ENCODE data around the gene SCEL.

SCEL gene

DNA sequence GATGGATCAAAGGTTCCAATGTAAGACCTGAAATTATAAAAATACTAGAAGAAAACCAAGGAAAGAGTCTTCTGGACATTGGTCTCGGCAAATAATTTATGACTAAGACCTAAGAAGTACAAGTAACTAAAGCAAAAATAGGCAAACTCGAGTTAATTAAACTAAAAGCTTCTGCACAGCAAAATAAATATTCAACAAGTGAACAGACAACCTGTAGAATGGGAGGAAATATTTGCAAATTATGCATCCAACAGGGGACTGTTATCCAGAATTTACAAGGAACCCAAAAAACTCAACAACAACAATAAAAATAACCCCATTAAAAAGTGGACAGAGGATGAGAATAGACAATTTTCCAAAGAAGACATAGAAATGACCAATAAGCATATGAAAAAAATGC lies 152.3 kb downstream of the SCEL start:
- no peak for TF ChIP-seq POLR2AphosphoS5 (IDR thresholded peaks at IDR 0.05; ENCODE audit: low read depth, low read length)
- TF ChIP-seq SIN3A (IDR thresholded peaks at IDR 0.05; ENCODE audit: borderline replicate concordance, insufficient read depth, low read length): no peak
- no peak for TF ChIP-seq TAF1 (IDR thresholded peaks at IDR 0.05; ENCODE audit: borderline replicate concordance, insufficient read depth, low read length)
- TF ChIP-seq FOXP2 (optimal IDR thresholded peaks at IDR 0.05; ENCODE audit: borderline replicate concordance, extremely low read depth, extremely low read length, insufficient read depth): no peak
- TF ChIP-seq, protein P1, sequence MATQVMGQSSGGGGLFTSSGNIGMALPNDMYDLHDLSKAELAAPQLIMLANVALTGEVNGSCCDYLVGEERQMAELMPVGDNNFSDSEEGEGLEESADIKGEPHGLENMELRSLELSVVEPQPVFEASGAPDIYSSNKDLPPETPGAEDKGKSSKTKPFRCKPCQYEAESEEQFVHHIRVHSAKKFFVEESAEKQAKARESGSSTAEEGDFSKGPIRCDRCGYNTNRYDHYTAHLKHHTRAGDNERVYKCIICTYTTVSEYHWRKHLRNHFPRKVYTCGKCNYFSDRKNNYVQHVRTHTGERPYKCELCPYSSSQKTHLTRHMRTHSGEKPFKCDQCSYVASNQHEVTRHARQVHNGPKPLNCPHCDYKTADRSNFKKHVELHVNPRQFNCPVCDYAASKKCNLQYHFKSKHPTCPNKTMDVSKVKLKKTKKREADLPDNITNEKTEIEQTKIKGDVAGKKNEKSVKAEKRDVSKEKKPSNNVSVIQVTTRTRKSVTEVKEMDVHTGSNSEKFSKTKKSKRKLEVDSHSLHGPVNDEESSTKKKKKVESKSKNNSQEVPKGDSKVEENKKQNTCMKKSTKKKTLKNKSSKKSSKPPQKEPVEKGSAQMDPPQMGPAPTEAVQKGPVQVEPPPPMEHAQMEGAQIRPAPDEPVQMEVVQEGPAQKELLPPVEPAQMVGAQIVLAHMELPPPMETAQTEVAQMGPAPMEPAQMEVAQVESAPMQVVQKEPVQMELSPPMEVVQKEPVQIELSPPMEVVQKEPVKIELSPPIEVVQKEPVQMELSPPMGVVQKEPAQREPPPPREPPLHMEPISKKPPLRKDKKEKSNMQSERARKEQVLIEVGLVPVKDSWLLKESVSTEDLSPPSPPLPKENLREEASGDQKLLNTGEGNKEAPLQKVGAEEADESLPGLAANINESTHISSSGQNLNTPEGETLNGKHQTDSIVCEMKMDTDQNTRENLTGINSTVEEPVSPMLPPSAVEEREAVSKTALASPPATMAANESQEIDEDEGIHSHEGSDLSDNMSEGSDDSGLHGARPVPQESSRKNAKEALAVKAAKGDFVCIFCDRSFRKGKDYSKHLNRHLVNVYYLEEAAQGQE (IDR thresholded peaks at IDR 0.05; ENCODE audit: insufficient read depth in 1 of 2, low read depth in 2 of 2, low read length in 2 of 2): no peak

DNA sequence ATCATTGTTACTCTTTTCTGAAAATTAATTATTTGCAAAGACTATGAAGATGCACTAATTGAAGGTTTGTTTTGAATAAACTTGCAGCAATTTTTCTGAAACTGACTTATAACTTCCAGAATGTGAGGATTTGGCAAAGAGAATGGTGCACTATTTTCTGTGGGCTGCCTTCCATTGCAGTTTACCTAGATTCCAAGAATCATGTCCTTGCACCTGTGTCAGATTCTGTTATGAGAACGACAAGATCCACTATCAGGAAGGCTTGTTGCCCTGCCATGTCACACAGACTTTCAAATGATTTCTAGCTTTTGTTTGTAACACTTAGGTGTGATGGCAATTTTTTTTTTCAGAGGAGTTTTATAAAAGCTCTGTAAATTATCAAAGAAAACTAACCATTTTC lies 156.4 kb downstream of the SCEL start:
- TF ChIP-seq, protein P1 (IDR thresholded peaks at IDR 0.05; ENCODE audit: insufficient read depth in 1 of 2, low read depth in 2 of 2, low read length in 2 of 2): no peak
- no peak for TF ChIP-seq TAF1 (IDR thresholded peaks at IDR 0.05; ENCODE audit: borderline replicate concordance, insufficient read depth, low read length)
- no peak for TF ChIP-seq FOXP2 (optimal IDR thresholded peaks at IDR 0.05; ENCODE audit: borderline replicate concordance, extremely low read depth, extremely low read length, insufficient read depth)
- no peak for TF ChIP-seq SIN3A (IDR thresholded peaks at IDR 0.05; ENCODE audit: borderline replicate concordance, insufficient read depth, low read length)
- TF ChIP-seq POLR2AphosphoS5 (IDR thresholded peaks at IDR 0.05; ENCODE audit: low read depth, low read length): no peak

DNA sequence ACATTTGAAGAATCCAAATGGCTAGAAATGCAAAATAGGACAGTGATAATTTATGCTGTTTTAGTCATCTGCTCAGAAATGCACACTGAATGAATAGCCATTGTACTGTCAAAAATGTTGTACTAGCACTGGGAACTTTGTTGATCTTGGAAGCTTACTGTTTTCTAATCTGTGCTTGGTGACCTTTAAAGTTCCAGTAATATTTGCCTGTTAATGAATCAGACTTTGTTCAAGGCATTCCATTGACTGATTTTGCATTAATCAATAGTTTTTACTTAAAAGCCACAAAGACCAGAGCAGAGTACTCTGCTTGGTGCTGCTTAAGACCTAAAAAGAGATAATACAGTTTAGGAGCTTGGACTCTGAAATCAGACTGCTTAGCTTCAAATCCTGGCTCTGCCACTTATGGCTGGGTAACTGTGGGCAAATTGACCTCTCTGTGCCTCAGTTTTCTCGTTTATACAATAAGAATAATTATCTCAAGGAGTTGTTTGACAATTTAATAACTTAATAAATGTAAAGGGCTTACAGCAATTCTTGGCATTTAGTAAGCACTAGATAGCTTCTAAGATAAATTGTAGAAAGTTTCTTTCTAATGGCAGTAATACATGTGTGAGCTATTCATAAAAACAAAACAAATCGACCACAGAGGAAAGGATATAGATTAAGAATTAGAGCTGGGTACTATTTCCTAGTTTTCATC lies 157.4 kb downstream of the SCEL start:
- TF ChIP-seq TAF1 (IDR thresholded peaks at IDR 0.05; ENCODE audit: borderline replicate concordance, insufficient read depth, low read length): no peak
- TF ChIP-seq, protein P1 (IDR thresholded peaks at IDR 0.05; ENCODE audit: insufficient read depth in 1 of 2, low read depth in 2 of 2, low read length in 2 of 2): no peak
- TF ChIP-seq SIN3A (IDR thresholded peaks at IDR 0.05; ENCODE audit: borderline replicate concordance, insufficient read depth, low read length): no peak
- TF ChIP-seq FOXP2 (optimal IDR thresholded peaks at IDR 0.05; ENCODE audit: borderline replicate concordance, extremely low read depth, extremely low read length, insufficient read depth): no peak
- TF ChIP-seq POLR2AphosphoS5 (IDR thresholded peaks at IDR 0.05; ENCODE audit: low read depth, low read length): no peak

DNA sequence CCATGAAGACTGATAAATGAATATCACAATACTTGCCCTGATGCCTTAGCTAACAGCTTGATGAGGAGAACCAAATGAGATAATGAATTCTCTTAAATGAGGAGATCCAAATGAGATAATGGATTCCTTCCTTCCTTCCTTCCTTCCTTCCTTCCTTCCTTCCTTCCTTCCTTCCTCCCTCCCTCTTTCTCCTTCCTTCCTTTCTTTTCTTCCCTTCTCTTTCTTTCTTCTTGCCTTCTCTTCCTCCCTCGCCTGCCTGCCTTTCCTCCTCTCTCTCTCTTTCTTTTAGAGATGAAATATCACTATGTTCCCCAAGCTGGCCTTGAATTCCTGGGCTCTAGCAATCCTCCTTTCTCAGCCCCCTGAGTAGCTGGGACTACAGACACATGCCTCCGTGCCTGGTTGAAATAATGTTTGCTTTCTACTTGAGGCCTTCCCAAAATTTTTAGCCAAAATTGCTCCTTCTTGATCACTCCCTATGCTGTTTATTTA lies 158.0 kb downstream of the SCEL start:
- no peak for TF ChIP-seq TAF1 (IDR thresholded peaks at IDR 0.05; ENCODE audit: borderline replicate concordance, insufficient read depth, low read length)
- TF ChIP-seq FOXP2 (optimal IDR thresholded peaks at IDR 0.05; ENCODE audit: borderline replicate concordance, extremely low read depth, extremely low read length, insufficient read depth): no peak
- TF ChIP-seq, protein P1 (IDR thresholded peaks at IDR 0.05; ENCODE audit: insufficient read depth in 1 of 2, low read depth in 2 of 2, low read length in 2 of 2): no peak
- no peak for TF ChIP-seq SIN3A (IDR thresholded peaks at IDR 0.05; ENCODE audit: borderline replicate concordance, insufficient read depth, low read length)
- no peak for TF ChIP-seq POLR2AphosphoS5 (IDR thresholded peaks at IDR 0.05; ENCODE audit: low read depth, low read length)

All from PFSK-1 (cell line).